Measurements from ENCODE around the gene PHETA1. TPM values are rescaled to one million over a fixed set of nuclear protein-coding genes. Genes with fewer than 3 reads are reported as not detected.

PHETA1 gene
- total RNA-seq, 4 donors from 2014 or later: 8.1 to 23.5 (median 15.3) TPM

DNA sequence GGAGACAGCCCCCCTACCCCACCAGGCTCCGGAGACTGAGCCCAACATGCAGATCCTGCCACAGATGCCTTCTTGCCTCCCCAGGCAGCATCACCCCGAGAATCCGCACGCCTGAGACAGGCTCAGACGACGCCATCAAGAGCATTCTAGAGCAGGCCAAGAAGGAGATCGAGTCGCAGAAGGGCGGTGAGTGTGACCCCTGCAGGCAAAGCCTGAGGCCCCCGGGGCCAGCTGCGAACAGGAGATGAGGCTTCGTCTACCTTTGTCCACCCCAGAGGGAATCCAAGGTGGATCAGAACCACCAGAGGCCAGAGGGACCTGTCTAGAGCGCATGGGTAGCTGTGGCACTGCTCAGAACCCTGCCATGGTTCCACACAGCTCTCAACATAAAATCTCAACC is 56.9 kb downstream of the PHETA1 start:
- no peaks in the 10 kb centered on the region for H3K36me3 ChIP-seq
- no peaks in the 10 kb centered on the region for H3K9me3 ChIP-seq
- no peak for TF ChIP-seq CTCF (IDR thresholded peaks at IDR 0.05)
- TF ChIP-seq POLR2A (IDR thresholded peaks at IDR 0.05): no peak
- intact Hi-C loops (cut with DNase I): loop anchor here (5.0 to 10.0 kb wide), 2 partner anchors 290 to 377 kb away; no protein-coding TSS in a partner anchor
- WGBS, 2 donors: 90% methylated on average over 9 to 13 of the region's 13 CpGs
- no peak overlapping the region for H3K4me3 ChIP-seq (replicated peaks in 1 of 3)
- no peak overlapping the region for H3K27ac ChIP-seq
- no peaks in the 10 kb centered on the region for H3K27me3 ChIP-seq
- no peaks in the 10 kb centered on the region for H3K4me1 ChIP-seq
- DNase-seq: no peak

DNA sequence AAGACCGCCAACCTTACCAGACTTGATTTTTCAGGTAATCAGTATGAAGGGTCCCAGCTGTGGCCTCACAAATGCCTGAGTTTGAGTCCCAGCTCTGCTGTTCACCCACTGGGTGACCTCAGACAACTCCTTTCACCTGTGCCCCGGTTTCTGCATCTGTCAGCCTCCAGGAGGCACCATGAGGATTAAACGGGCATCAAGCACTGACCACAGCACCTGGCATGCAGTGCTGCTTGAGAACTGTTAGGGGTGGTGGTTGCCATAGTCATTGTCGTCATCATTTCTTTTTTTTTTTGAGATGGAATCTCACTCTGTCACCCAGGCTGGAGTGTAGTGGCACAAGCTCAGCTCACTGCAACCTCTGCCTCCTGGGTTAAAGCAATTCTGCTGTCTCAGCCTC is 57.9 kb downstream of the PHETA1 start:
- no peak for DNase-seq
- no peak for TF ChIP-seq POLR2A (IDR thresholded peaks at IDR 0.05)
- TF ChIP-seq CTCF (IDR thresholded peaks at IDR 0.05): no peak
- Histone ChIP-seq H3K27ac (no peak overlapping the region), H3K4me3 (replicated peaks in 1 of 3) (no peak overlapping the region), H3K36me3 (no peaks in the 10 kb centered on the region), H3K4me1 (no peaks in the 10 kb centered on the region), H3K27me3 (no peaks in the 10 kb centered on the region), H3K9me3 (no peaks in the 10 kb centered on the region)
- intact Hi-C loops (cut with DNase I): loop anchor here (5.0 to 10.0 kb wide), 2 partner anchors 289 to 376 kb away; no protein-coding TSS in a partner anchor
- WGBS, 2 donors: 75 to 81% methylated on average over 4 of the region's 4 CpGs

Small RNA genes lying within 50 kb of the gene (small RNA-seq; reads per million reads assigned to genes)
- gene RNA5SP373: not detected

Other genes with a start within 250 kb of the PHETA1 start
- gene SH2B3, start 36.8 kb upstream of the PHETA1 start, total RNA-seq: 10 to 100 TPM; 14.1 to 36.5 (median 25.6) TPM
- gene ATXN2, start 230.2 kb upstream of the PHETA1 start, total RNA-seq: 100 to 1,000 TPM in 1 of 4 donors, 10 to 100 TPM in 3; 63.1 to 102 (median 63.8) TPM